B cell (primary cell): ENCODE results near the gene AEBP2.

Experiments used
- CTCF ChIP-seq: fragments of 200-600 bp; IDR thresholded peaks from one replicate; pipeline ENCODE4 v1.8.0; 2022; ENCODE audit warnings: antibody characterized with exemption, mild to moderate bottlenecking
- EZH2 ChIP-seq: IDR thresholded peaks from 2 replicates; pipeline ENCODE4 v1.6.1; 2012; ENCODE audit warnings: borderline replicate concordance, low read depth, mild to moderate bottlenecking, moderate library complexity, low read length; ENCODE audit not compliant: insufficient read depth, poor library complexity, severe bottlenecking

DNA sequence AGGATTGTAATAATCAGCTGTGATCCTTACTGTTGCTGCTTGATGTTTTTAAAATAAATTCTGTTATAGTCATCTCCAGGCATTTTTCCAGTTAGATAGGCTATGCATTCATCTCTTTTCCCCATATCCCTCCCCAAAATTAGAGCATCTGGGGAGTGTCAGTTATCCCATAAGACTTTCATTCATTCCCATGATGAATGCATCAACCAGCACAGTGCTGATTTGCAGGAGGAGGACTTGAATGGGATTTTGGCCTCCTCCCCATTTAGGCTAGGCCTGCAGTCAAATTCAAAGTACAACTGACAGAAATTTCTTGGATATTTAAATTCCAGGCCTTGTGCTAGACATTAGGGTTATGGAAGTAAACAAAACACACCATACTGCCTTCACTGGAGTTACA, 99.8 kb downstream of the AEBP2 start:
- TF ChIP-seq CTCF: no peak
- no peak for TF ChIP-seq EZH2
